ENCODE measurements around the gene AQP11.
"Not testable (repeated sequence)": the region's sequence is repeated elsewhere in the genome, so short reads cannot be mapped to it uniquely, and the experiment has no call there.

Gene AQP11
- 0 to 0.77 (median 0.11) reads per million in 17 experiments for total RNA-seq

GRCh38 chr11:77589521-77590193 is at the start of gene AQP11:
Gene AQP11, plus strand, starts transcription at chr11:77589953. Its CDS starts 40 bp downstream, at chr11:77589993.
- DNase-seq, result peak; percentile 88 to 96 (median 93)

- no peak for DNase-seq
Observed at GRCh38 chr11:77542296-77542695, 47.5 kb upstream of the AQP11 start.

GRCh38 chr11:77547047-77547836 is 42.5 kb upstream of the AQP11 start:
- no peak for DNase-seq

- DNase-seq, result peak; percentile 64 to 88 (median 76)
Observed at GRCh38 chr11:77547863-77548551, 41.7 kb upstream of the AQP11 start.

GRCh38 chr11:77548552-77549445 is 41.0 kb upstream of the AQP11 start:
- DNase-seq, result peak; percentile 54 to 75 (median 71)

- not testable (repeated sequence) for DNase-seq
Observed at GRCh38 chr11:77551426-77551825, 38.3 kb upstream of the AQP11 start.

GRCh38 chr11:77557553-77557952 is 32.2 kb upstream of the AQP11 start:
- peak in 3 of 4 experiments; percentile 22 to 50 (median 32) for DNase-seq

GRCh38 chr11:77558380-77558779 is 31.4 kb upstream of the AQP11 start:
- no peak for DNase-seq

- no peak for DNase-seq
Observed at GRCh38 chr11:77559686-77560401, 29.9 kb upstream of the AQP11 start.

- no peak for DNase-seq
Observed at GRCh38 chr11:77560605-77561004, 29.1 kb upstream of the AQP11 start.

GRCh38 chr11:77561257-77561656 is 28.5 kb upstream of the AQP11 start:
- no peak for DNase-seq

GRCh38 chr11:77568306-77568705 is 21.4 kb upstream of the AQP11 start:
- DNase-seq, result no peak

- no peak for DNase-seq
Observed at GRCh38 chr11:77568916-77569675, 20.7 kb upstream of the AQP11 start.

GRCh38 chr11:77569676-77570070 is 20.1 kb upstream of the AQP11 start:
- DNase-seq, result no peak

- DNase-seq, result not testable (repeated sequence)
Observed at GRCh38 chr11:77570896-77571295, 18.9 kb upstream of the AQP11 start.

- DNase-seq, result not testable (repeated sequence)
Observed at GRCh38 chr11:77575428-77575827, 14.3 kb upstream of the AQP11 start.

GRCh38 chr11:77580712-77581337 is 8.9 kb upstream of the AQP11 start:
- peak in 1 of 4 experiments; percentile 8 for DNase-seq

- DNase-seq, result no peak
Observed at GRCh38 chr11:77589181-77589520, 602 bp upstream of the AQP11 start.

GRCh38 chr11:77590194-77590782 is 535 bp downstream of the AQP11 start:
- DNase-seq, result peak in 2 of 4 experiments; percentile 4 to 5

- DNase-seq, result no peak
Observed at GRCh38 chr11:77592727-77593126, 3.0 kb downstream of the AQP11 start.

Data from suppressor macrophage (primary cell).